ENCODE data around the gene B3GAT1. TPM values are rescaled to one million over a fixed set of nuclear protein-coding genes. Genes with fewer than 3 reads are reported as not detected.

The B3GAT1 gene
- total and polyA plus RNA-seq, 2 of the 13 experiments (the other 11 are each of a cell fraction or from before 2014, with no cell fraction given): not detected

DNA sequence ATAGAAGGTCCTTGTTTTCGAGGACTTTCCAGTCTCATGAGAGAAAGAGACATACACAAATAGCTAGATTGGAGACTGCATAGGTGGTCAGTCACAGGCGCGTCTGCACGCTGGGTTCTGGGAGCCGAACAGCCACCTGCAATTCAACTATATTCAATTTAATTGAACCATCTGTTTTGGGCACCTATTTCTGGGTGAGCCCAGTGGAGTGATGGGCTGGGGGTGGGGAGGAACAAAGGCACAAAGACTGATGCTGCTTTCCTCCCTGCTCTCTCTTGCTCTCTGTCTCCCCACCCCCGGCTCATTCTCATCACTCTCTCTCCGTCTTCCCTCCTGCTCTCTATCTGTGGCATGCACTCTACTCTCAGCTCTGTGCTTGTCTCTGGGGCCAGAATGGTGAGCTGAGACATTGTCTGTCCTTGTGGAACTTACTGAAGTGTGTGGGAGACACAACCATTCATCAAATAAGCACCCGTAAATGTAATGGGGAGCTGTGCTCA, 48.1 kb upstream of the B3GAT1 start:
- no peaks in the 10 kb centered on the region for H3K4me1 ChIP-seq (ENCODE audit: insufficient read depth, low read length)
- ChIA-PET CTCF (ENCODE audit: low intra/inter-chr PET ratio, low total read pairs) (no interaction called here), POLR2A (no interaction called here)
- no peak for ATAC-seq
- DNase-seq (ENCODE audit: low spot score): no peak
- 55% methylated on average over 7 of the region's 8 CpGs for WGBS (ENCODE audit: low lambda C conversion rate)
- H3K4me2 ChIP-seq (ENCODE audit: low read depth, low read length): no peak overlapping the region
- no peaks in the 10 kb centered on the region for H3K9me3 ChIP-seq (ENCODE audit: low read length)
- no peak overlapping the region for H2AFZ ChIP-seq (ENCODE audit: low read length)
- H3K4me3 ChIP-seq (replicated peaks in 1 of 3; ENCODE audit: insufficient read depth in 1 of 3, low read depth in 2 of 3, low read length in 3 of 3): no peak overlapping the region
- H3K79me2 ChIP-seq (ENCODE audit: insufficient read depth, low read length): no peaks in the 10 kb centered on the region
- no peaks in the 10 kb centered on the region for H3K36me3 ChIP-seq (replicated peaks in 1 of 2; ENCODE audit: control insufficient read depth in 1 of 2, insufficient read depth in 2 of 2, low read length in 2 of 2)
- no peak for FAIRE-seq
- H4K20me1 ChIP-seq (ENCODE audit: insufficient read depth, low read length): no peaks in the 10 kb centered on the region
- no peaks in the 10 kb centered on the region; a peak in 2 of 5 replicates for H3K27me3 ChIP-seq (ENCODE audit: control insufficient read depth in 1 of 2, insufficient read depth in 2 of 2, low read length in 2 of 2)
- TF ChIP-seq ZNF709 (CRISPR knock-in tag; IDR thresholded peaks at IDR 0.05) (no peak), RNF219 (CRISPR knock-in tag; IDR thresholded peaks at IDR 0.05) (no peak), NFIC (IDR thresholded peaks at IDR 0.05; ENCODE audit: low read length) (no peak), ZNF512 (CRISPR knock-in tag; IDR thresholded peaks at IDR 0.05) (no peak), ZNF224 (CRISPR knock-in tag; IDR thresholded peaks at IDR 0.05) (no peak), GTF2F1 (IDR thresholded peaks at IDR 0.05; ENCODE audit: low read length) (no peak), REL (CRISPR knock-in tag; conservative IDR thresholded peaks at IDR 0.05) (no peak), POGK (CRISPR knock-in tag; conservative IDR thresholded peaks at IDR 0.05) (no peak), DR1 (CRISPR knock-in tag; IDR thresholded peaks at IDR 0.05) (no peak), ATF1 (CRISPR knock-in tag; IDR thresholded peaks at IDR 0.05) (no peak), ZBTB25 (CRISPR knock-in tag; IDR thresholded peaks at IDR 0.05) (no peak), MTA3 (CRISPR knock-in tag; IDR thresholded peaks at IDR 0.05) (no peak), FOSL1 (CRISPR knock-in tag; IDR thresholded peaks at IDR 0.05; ENCODE audit: borderline replicate concordance) (no peak)
- no peak overlapping the region for H3K27ac ChIP-seq (ENCODE audit: extremely low read length, insufficient read depth, low read length)
- no peak overlapping the region for H3K9ac ChIP-seq (ENCODE audit: insufficient read depth, low read depth, low read length)
- intact Hi-C loops (cut with micrococcal nuclease; ENCODE audit: unreplicated experiment): no loop called here
- BruUV-seq (replicated peaks): no TSS peak
- in situ Hi-C loops (cut with HindIII; ENCODE audit: extremely low pct_ligation_motif_present, low pct_unique_long_range_greater_than_20kb): no loop called here
